HPDE6-E6E7 (cell line): Measurements from ENCODE around the gene GTF2F2.

Source experiments
- DNase-seq: peaks from one replicate; pipeline ENCODE4 v3.0.0; 2011; ENCODE audit warnings: missing footprints; ENCODE audit errors: extremely low spot score

The GTF2F2 gene

DNA sequence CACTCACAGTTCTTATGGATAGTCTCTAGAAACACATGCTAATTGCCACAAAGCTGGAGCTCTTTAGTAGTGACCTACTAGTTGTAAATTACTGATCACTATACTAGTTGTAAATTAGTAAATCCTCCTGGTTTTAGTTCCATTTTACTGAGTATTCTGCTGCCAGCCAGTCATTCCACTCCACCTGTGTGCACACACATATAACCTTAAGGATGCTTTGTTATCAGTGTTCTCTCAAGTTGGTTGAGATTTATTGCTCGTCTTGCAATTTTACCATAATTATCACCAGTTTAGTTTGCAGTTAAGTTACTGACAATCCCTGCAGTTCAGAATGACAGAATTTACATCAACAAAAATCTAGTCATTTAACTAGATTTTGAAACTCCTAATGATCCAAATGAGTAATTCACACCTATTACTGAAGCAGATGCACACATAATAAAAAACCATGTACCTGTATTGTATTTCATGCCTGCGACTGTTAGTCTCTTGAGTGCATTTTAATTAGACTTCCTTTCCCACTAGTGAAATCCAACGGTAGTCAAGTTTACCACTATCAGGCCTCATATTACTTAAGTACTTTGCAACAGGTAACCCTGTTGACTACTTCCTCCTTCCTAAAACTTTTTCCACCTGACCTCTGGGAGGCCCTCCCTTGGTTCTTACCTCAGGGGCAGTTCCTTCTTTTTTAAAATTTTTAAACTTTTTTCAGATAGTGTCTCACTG, 213.1 kb downstream of the GTF2F2 start:
- DNase-seq, result no peak
